ENCODE results near the gene SEPHS1. TPM values are rescaled to one million over a fixed set of nuclear protein-coding genes. Genes with fewer than 3 reads are reported as not detected.
A peak's percentile ranks its signal among the peaks of the same experiment; 100 is the strongest.
"Not testable (repeated sequence)": the region's sequence is repeated elsewhere in the genome, so short reads cannot be mapped to it uniquely, and the experiment has no call there.

The SEPHS1 gene
- total RNA-seq, 1 donor from 2014 or later = 67.5 TPM

DNA sequence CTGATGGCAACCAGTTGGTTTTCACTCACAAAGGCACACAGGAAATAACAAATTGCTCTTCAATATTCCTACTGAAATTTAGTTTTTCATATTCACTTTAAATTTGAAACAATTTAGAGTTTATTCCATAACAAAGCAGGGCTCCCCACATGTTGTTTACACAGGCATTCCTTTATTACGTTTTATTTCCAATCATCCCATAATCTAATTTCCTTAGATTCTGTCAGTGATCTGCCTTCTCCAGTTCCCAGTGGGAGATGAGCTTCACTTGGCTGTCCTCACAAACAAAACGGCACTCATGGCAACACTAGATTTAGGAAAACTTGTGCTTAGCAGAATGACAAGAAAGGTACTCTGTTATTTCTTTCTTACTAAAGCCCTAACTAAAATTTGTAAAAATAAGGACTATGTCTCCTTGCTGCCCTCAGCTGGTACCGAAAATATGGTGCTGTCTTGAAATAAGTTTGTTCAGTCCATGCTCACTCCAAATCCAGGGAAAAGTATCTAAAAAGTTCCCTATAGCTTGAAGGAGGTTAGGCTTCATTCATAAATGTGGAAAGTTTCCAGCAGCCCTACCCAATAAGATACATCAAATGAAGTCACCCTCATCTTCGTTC is 71.2 kb downstream of the SEPHS1 start:
- H3K9me3 Mint-ChIP-seq (ENCODE audit: unreplicated experiment) = no peaks in the 10 kb centered on the region
- H3K27me3 Mint-ChIP-seq (ENCODE audit: unreplicated experiment) = no peaks in the 10 kb centered on the region
- DNase-seq (ENCODE audit: extremely low spot score, unreplicated experiment) = no peak
- H3K36me3 Mint-ChIP-seq (ENCODE audit: unreplicated experiment) = peaks cover 19% of the 10 kb centered on the region
- peak; percentile 31 for TF ChIP-seq CTCF (IDR thresholded peaks at IDR 0.05)
- H3K4me1 Mint-ChIP-seq (ENCODE audit: unreplicated experiment) = no peaks in the 10 kb centered on the region
- H3K27ac Mint-ChIP-seq (ENCODE audit: unreplicated experiment) = no peak overlapping the region
- H3K4me3 Mint-ChIP-seq (ENCODE audit: unreplicated experiment) = no peak overlapping the region

- DNase-seq (ENCODE audit: extremely low spot score, unreplicated experiment); H3K4me3 Mint-ChIP-seq (ENCODE audit: unreplicated experiment); H3K27ac Mint-ChIP-seq (ENCODE audit: unreplicated experiment); H3K9me3 Mint-ChIP-seq (ENCODE audit: unreplicated experiment); H3K4me1 Mint-ChIP-seq (ENCODE audit: unreplicated experiment); H3K27me3 Mint-ChIP-seq (ENCODE audit: unreplicated experiment): not testable (repeated sequence)
- peaks cover 17% of the 10 kb centered on the region for H3K36me3 Mint-ChIP-seq (ENCODE audit: unreplicated experiment)
These were observed 71.9 kb downstream of the SEPHS1 start for GRCh38 chr10:13276146-13276545.

DNA sequence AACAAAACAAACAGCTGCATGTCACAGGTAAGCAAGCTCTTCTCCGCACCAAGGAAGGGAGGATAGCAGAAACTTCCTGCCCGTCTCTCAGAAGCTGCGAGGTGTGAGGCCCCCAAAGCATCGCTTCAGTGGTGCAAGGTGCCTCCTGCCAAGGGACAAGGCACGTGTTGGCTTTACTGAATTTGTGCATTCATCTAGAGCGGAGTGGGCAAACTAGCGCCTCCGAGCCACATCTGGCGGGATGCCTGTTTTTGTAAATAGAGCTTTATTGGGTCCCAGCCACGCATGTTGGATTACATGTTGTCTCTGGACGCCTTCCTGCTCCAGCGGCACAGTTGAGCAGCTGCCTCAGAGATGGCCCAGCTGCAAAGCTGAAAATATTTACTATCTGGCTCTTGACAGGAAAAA is 75.9 kb downstream of the SEPHS1 start:
- H3K27me3 Mint-ChIP-seq (ENCODE audit: unreplicated experiment) = peaks cover 2% of the 10 kb centered on the region
- DNase-seq (ENCODE audit: extremely low spot score, unreplicated experiment) = no peak
- no peaks in the 10 kb centered on the region for H3K9me3 Mint-ChIP-seq (ENCODE audit: unreplicated experiment)
- H3K4me1 Mint-ChIP-seq (ENCODE audit: unreplicated experiment) = no peaks in the 10 kb centered on the region
- no peak overlapping the region for H3K4me3 Mint-ChIP-seq (ENCODE audit: unreplicated experiment)
- no peak for TF ChIP-seq CTCF (IDR thresholded peaks at IDR 0.05)
- no peak overlapping the region for H3K27ac Mint-ChIP-seq (ENCODE audit: unreplicated experiment)
- H3K36me3 Mint-ChIP-seq (ENCODE audit: unreplicated experiment) = peaks cover 2% of the 10 kb centered on the region

GRCh38 chr10:13271552-13272163 is 76.4 kb downstream of the SEPHS1 start:
- no peaks in the 10 kb centered on the region for H3K4me1 Mint-ChIP-seq (ENCODE audit: unreplicated experiment)
- H3K27ac Mint-ChIP-seq (ENCODE audit: unreplicated experiment) = no peak overlapping the region
- peaks cover 2% of the 10 kb centered on the region for H3K36me3 Mint-ChIP-seq (ENCODE audit: unreplicated experiment)
- H3K27me3 Mint-ChIP-seq (ENCODE audit: unreplicated experiment) = peaks cover 3% of the 10 kb centered on the region
- no peak for DNase-seq (ENCODE audit: extremely low spot score, unreplicated experiment)
- TF ChIP-seq CTCF (IDR thresholded peaks at IDR 0.05) = peak; percentile 39
- no peaks in the 10 kb centered on the region for H3K9me3 Mint-ChIP-seq (ENCODE audit: unreplicated experiment)
- H3K4me3 Mint-ChIP-seq (ENCODE audit: unreplicated experiment) = no peak overlapping the region

DNA sequence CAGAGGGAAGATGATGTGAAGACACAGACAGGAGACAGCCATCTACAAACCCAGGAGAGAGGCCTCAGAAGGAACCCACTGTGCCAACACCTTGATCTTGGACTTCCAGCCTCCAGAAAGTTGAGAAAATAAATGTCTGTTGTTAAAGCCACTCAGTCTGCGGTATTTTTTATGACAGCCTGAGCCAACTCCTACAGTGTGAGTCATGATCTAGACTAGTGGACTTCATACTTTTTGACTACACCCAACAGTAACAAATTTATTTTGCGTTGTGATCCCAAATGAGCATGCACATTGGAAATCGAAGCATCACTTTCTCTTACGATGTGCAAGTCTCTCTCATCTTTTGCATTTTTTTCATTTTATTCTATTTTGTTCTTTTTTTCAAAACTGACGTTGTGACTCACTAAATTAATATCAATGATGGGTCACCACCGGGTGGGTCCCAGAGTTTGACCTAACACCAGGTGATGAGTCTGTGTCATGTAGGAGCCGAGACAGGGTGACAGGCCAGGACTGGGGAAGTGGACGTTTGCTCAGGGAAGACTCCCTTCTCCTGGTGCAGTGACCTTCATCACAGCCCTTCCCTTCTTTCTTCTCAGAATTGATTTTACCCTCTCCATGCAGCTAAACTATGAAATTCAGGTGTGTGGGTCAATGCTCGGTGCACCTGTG is 77.1 kb downstream of the SEPHS1 start:
- H3K4me3 Mint-ChIP-seq (ENCODE audit: unreplicated experiment) = no peak overlapping the region
- H3K9me3 Mint-ChIP-seq (ENCODE audit: unreplicated experiment) = no peaks in the 10 kb centered on the region
- no peak for TF ChIP-seq CTCF (IDR thresholded peaks at IDR 0.05)
- no peak overlapping the region for H3K27ac Mint-ChIP-seq (ENCODE audit: unreplicated experiment)
- H3K27me3 Mint-ChIP-seq (ENCODE audit: unreplicated experiment) = peaks cover 5% of the 10 kb centered on the region
- DNase-seq (ENCODE audit: extremely low spot score, unreplicated experiment) = no peak
- peaks cover 2% of the 10 kb centered on the region for H3K36me3 Mint-ChIP-seq (ENCODE audit: unreplicated experiment)
- no peaks in the 10 kb centered on the region for H3K4me1 Mint-ChIP-seq (ENCODE audit: unreplicated experiment)
